Stimulated activated naive B cell treated with anti-CD40 and anti-IgM and Interleukin-4, amounts not matched to agents 10 μg/mL and 1 μg/mL and 100 μg/mL, for 72 hours (primary cell): Measurements from ENCODE around the gene ERLIN1.

ENCODE experiments used
- ATAC-seq, 2 donors: fragments of 150-1000 bp; cut with Tn5 transposase; replicated peaks; 2 replicates each; pipeline ENCODE4 v1.10.0; 2021; ENCODE audit warnings: moderate library complexity in 1 of 2
- DNase-seq: peaks from one replicate; pipeline ENCODE4 v3.0.0; 2021
- H3K27ac Mint-ChIP-seq: one replicate; pipeline ENCODE4 v1.8.0; 2022; ENCODE audit warnings: mild to moderate bottlenecking, mixed read lengths
- H3K27me3 Mint-ChIP-seq, 2 donors: one replicate each; pipeline ENCODE4 v1.8.0; 2022; ENCODE audit warnings: mixed read lengths in 2 of 2
- H3K36me3 Mint-ChIP-seq, 2 donors: one replicate each; pipeline ENCODE4 v1.8.0; 2022; ENCODE audit warnings: mixed read lengths in 2 of 2, mild to moderate bottlenecking in 1 of 2
- H3K4me1 Mint-ChIP-seq, 2 donors: one replicate each; pipeline ENCODE4 v1.8.0; 2022; ENCODE audit warnings: mixed read lengths in 2 of 2, mild to moderate bottlenecking in 1 of 2
- H3K4me3 Mint-ChIP-seq, 2 donors: one replicate each; pipeline ENCODE4 v1.8.0; 2022; ENCODE audit warnings: mild to moderate bottlenecking in 2 of 2, mixed read lengths in 2 of 2, moderate library complexity in 1 of 2
- H3K9me3 Mint-ChIP-seq, 2 donors: one replicate each; pipeline ENCODE4 v1.8.0; 2022; ENCODE audit warnings: mixed read lengths in 2 of 2, mild to moderate bottlenecking in 1 of 2

Gene ERLIN1

GRCh38 chr10:100104300-100104699 is 81.5 kb downstream of the ERLIN1 start:
- Mint-ChIP-seq H3K4me3 (no peak overlapping the region), H3K4me1 (no peaks in the 10 kb centered on the region), H3K9me3 (peaks cover 9 to 13% of the 10 kb centered on the region in 2 donors), H3K27me3 (peaks cover 37 to 43% of the 10 kb centered on the region in 2 donors), H3K36me3 (peaks cover 0 to 4% of the 10 kb centered on the region in 2 donors), H3K27ac (no peak overlapping the region)
- ATAC-seq, result no peak
- DNase-seq, result no peak

DNA sequence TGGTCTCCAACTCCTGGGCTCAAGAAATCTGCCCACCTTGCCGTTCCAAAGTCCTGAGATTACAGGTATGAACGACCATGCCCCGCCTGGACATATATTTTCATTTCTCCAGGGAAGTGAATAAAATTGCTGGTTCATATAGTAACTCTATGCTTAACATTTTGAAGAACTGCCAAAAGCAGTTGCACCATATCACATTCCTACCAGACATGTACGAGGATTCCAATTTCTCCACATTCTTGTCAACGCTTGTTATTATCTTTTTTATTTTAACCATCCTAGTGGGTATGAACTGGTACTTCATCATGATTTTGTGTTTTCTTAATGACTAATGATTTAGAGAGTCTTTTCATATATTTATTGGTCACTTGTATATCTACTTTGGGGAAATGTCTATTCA is 82.2 kb downstream of the ERLIN1 start:
- DNase-seq, result no peak
- Mint-ChIP-seq H3K27me3 (peaks cover 37 to 43% of the 10 kb centered on the region in 2 donors), H3K27ac (no peak overlapping the region)

DNA sequence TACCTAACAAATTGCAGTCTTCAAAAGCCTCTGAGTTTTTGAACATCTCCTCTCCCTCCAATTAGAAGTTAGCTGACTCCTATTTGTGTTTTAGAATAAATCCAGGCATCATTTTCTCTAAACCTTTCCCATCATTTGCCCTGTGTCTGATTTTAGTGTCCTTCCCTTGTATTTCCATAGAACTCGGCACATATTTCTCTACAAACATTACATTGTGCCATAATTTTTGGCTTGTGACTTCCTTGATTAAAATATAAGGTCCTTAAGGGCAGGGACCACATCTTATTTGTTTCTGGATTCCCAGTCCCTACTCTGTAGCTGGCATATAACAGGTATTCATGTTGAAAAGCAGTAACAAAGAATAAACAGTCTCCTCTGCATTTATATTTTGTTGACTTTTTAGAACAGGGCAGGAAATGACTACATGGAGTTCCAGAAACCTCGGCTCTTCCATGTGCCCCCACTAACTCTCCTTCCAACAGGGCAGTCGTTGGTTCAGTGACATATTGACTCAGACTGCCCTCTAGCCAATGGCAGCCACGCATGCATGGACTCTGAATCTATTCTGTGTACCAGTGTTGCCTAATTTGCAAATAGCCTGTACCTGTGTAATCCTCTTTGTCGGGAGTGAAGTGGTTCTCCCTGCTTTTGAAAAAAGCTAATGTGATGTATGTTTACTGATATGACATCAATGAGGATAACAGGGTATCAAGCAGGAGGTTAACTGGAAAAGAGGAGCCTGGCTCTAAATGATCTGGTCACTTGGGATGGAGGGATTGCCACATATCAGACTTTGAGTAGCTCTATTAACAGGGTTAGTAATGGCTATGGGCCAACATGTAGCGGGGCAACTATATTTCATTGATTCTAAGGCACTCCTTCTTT is 84.4 kb downstream of the ERLIN1 start:
- ATAC-seq (no peak), DNase-seq (no peak)
- Mint-ChIP-seq H3K4me1 (no peaks in the 10 kb centered on the region), H3K4me3 (no peak overlapping the region), H3K36me3 (peaks cover 0 to 4% of the 10 kb centered on the region in 2 donors), H3K27ac (no peak overlapping the region), H3K27me3 (peaks cover 47 to 49% of the 10 kb centered on the region in 2 donors), H3K9me3 (peaks cover 13 to 14% of the 10 kb centered on the region in 2 donors)

More for the DNA sequence above, 82.2 kb downstream of the ERLIN1 start:
- peaks cover 9 to 13% of the 10 kb centered on the region in 2 donors for H3K9me3 Mint-ChIP-seq
- no peak for ATAC-seq
- H3K4me3 Mint-ChIP-seq, result no peak overlapping the region
- H3K36me3 Mint-ChIP-seq, result peaks cover 0 to 4% of the 10 kb centered on the region in 2 donors
- no peaks in the 10 kb centered on the region for H3K4me1 Mint-ChIP-seq

DNA sequence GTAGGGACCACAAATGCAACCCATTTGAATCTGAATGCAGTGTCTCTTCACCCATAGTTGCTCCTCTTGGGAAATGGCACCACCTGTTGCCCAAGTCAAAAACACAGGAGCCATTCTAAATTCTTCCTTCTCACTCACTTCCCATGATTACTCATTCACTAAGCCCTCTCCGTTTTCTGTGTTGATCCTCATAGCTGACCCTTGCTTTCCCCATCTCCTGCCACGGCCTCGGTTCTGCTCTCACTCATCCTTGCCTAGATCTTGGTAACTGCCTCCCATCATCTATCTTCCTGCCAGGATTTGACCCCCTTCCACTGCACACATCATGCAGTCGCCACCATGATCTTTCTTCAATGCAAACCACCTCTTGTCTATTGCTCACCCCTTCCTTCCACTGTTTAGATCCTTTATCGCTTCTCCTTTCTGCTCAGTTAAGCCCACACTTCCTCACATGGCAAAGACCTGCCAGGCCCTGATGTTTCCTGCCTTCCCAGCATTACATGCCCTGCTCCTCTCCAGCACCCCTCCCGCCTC is 85.1 kb downstream of the ERLIN1 start:
- H3K4me3 Mint-ChIP-seq, result no peak overlapping the region
- peaks cover 13 to 14% of the 10 kb centered on the region in 2 donors for H3K9me3 Mint-ChIP-seq
- ATAC-seq (no peak), DNase-seq (no peak)
- no peak overlapping the region for H3K27ac Mint-ChIP-seq
- peaks cover 0 to 4% of the 10 kb centered on the region in 2 donors for H3K36me3 Mint-ChIP-seq
- H3K4me1 Mint-ChIP-seq, result no peaks in the 10 kb centered on the region
- H3K27me3 Mint-ChIP-seq, result peaks cover 47 to 49% of the 10 kb centered on the region in 2 donors
